Type B pancreatic cell (in vitro differentiated cells): ENCODE results near the gene PLCB1. TPM values are rescaled to one million over a fixed set of nuclear protein-coding genes. Genes with fewer than 3 reads are reported as not detected.

Source experiments
- DNase-seq: peaks from one replicate; pipeline ENCODE4 v3.0.0; 2021; ENCODE audit warnings: mixed read lengths; ENCODE audit not compliant: unreplicated experiment; ENCODE audit errors: extremely low spot score
- H3K27ac Mint-ChIP-seq: 2 replicates; pipeline ENCODE4 v1.8.0; 2021; ENCODE audit warnings: mild to moderate bottlenecking, mixed read lengths
- H3K27me3 Mint-ChIP-seq: 2 replicates; pipeline ENCODE4 v1.8.0; 2021; ENCODE audit warnings: mixed read lengths
- H3K36me3 Mint-ChIP-seq: 2 replicates; pipeline ENCODE4 v1.8.0; 2021; ENCODE audit warnings: mixed read lengths
- H3K4me1 Mint-ChIP-seq: one replicate; pipeline ENCODE4 v1.8.0; 2021; ENCODE audit warnings: mixed read lengths; ENCODE audit not compliant: unreplicated experiment
- H3K4me3 Mint-ChIP-seq: 2 replicates; pipeline ENCODE4 v1.8.0; 2021; ENCODE audit warnings: mild to moderate bottlenecking, mixed read lengths
- H3K9me3 Mint-ChIP-seq: 2 replicates; pipeline ENCODE4 v1.8.0; 2021; ENCODE audit warnings: mixed read lengths
- CTCF ChIP-seq: fragments of 200-600 bp; sonication (generic); conservative IDR thresholded peaks from 2 replicates; pipeline ENCODE4 v1.5.0; 2021; ENCODE audit warnings: antibody characterized with exemption, mild to moderate bottlenecking
- total RNA-seq: library from RNA; stranded (reverse); gene quantifications from 2 replicates; pipeline ENCODE4 v1.2.1, GENCODE V29; 2021; ENCODE audit warnings: low replicate concordance

The PLCB1 gene
- total RNA-seq, 1 donor from 2014 or later, result 17.9 TPM

DNA sequence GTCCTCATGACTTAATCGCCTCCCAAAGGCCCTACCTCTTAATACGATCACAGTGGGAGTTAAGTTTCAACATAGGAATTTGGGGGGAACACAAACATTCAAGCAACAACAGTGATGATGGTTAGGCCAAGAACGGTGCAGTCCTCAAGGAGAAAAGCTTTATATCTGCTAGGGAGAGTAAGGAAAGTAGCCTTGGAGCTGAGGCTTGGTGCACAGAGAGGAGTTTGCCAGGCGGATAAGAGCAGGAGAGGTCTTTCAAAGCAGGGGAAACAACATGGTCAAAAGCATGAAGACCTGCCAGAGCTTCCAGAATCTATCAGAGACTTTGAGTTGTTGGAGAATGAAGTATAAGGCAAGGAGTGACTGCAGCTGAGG is 119.1 kb downstream of the PLCB1 start:
- peak overlapping the region; percentile 32 for H3K27ac Mint-ChIP-seq
- no peak for DNase-seq
- H3K9me3 Mint-ChIP-seq, result no peaks in the 10 kb centered on the region
- peaks cover 22% of the 10 kb centered on the region for H3K4me1 Mint-ChIP-seq
- H3K27me3 Mint-ChIP-seq, result no peaks in the 10 kb centered on the region
- no peak overlapping the region for H3K4me3 Mint-ChIP-seq
- no peaks in the 10 kb centered on the region for H3K36me3 Mint-ChIP-seq
- TF ChIP-seq CTCF, result no peak

GRCh38 chr20:8254911-8255582 is 123.0 kb downstream of the PLCB1 start:
- no peak overlapping the region for H3K4me3 Mint-ChIP-seq
- DNase-seq, result no peak
- H3K27ac Mint-ChIP-seq, result no peak overlapping the region
- peaks cover 15% of the 10 kb centered on the region for H3K4me1 Mint-ChIP-seq
- H3K9me3 Mint-ChIP-seq, result no peaks in the 10 kb centered on the region
- no peaks in the 10 kb centered on the region for H3K36me3 Mint-ChIP-seq
- TF ChIP-seq CTCF, result no peak
- H3K27me3 Mint-ChIP-seq, result no peaks in the 10 kb centered on the region

- no peak for DNase-seq
- TF ChIP-seq CTCF, result no peak
- Mint-ChIP-seq H3K9me3 (no peaks in the 10 kb centered on the region), H3K4me3 (no peak overlapping the region), H3K36me3 (no peaks in the 10 kb centered on the region), H3K27me3 (no peaks in the 10 kb centered on the region), H3K4me1 (peaks cover 8% of the 10 kb centered on the region), H3K27ac (no peak overlapping the region)
Observed at GRCh38 chr20:8255945-8256632, 124.0 kb downstream of the PLCB1 start.

GRCh38 chr20:8260837-8261251 is 128.8 kb downstream of the PLCB1 start:
- H3K4me3 Mint-ChIP-seq, result no peak overlapping the region
- no peaks in the 10 kb centered on the region for H3K9me3 Mint-ChIP-seq
- H3K4me1 Mint-ChIP-seq, result no peaks in the 10 kb centered on the region
- no peak for DNase-seq
- H3K36me3 Mint-ChIP-seq, result no peaks in the 10 kb centered on the region
- no peaks in the 10 kb centered on the region for H3K27me3 Mint-ChIP-seq
- TF ChIP-seq CTCF, result no peak
- H3K27ac Mint-ChIP-seq, result no peak overlapping the region

- H3K27me3 Mint-ChIP-seq, result no peaks in the 10 kb centered on the region
- H3K4me3 Mint-ChIP-seq, result no peak overlapping the region
- no peaks in the 10 kb centered on the region for H3K9me3 Mint-ChIP-seq
- no peak for DNase-seq
- H3K27ac Mint-ChIP-seq, result no peak overlapping the region
- TF ChIP-seq CTCF, result no peak
- no peaks in the 10 kb centered on the region for H3K36me3 Mint-ChIP-seq
- no peaks in the 10 kb centered on the region for H3K4me1 Mint-ChIP-seq
Observed at GRCh38 chr20:8262721-8263120, 130.7 kb downstream of the PLCB1 start.
